Naive thymus-derived CD4-positive, alpha-beta T cell (primary cell): Measurements from ENCODE around the gene STOML3. TPM values are rescaled to one million over a fixed set of nuclear protein-coding genes. Genes with fewer than 3 reads are reported as not detected.

ENCODE experiments used
- polyA plus RNA-seq, 2 donors: library from polyadenylated mRNA; unstranded; fragments of 300-500 nt; fragmentation: Illumina TruSeq; gene quantifications; one replicate each; pipeline ENCODE4 v1.2.3, GENCODE V29; 2021
- total RNA-seq, 6 experiments: library from RNA in 5 of 6; stranded (reverse) in 5 of 6; gene quantifications; 1 replicate in 5 of 6; 2 replicates in 1 of 6; pipeline ENCODE4 v1.2.3 and lab custom pipeline; 2021 to 2026

STOML3 gene
- total and polyA plus RNA-seq, 7 experiments from 2014 or later, result not detected

Other genes with a start within 250 kb of the STOML3 start
- 10 to 100 TPM; 36.1 to 65.7 (median 47.3) TPM for gene PROSER1, start 47.3 kb upstream of the STOML3 start, total RNA-seq
- 10 to 100 TPM in 1 of 2 donors, 1 to 10 TPM in 1; 9.5 to 22.1 TPM for gene PROSER1, start 47.3 kb upstream of the STOML3 start, polyA plus RNA-seq
- gene NHLRC3, start 47.6 kb upstream of the STOML3 start, total RNA-seq, result 10 to 100 TPM; 13.0 to 30.6 (median 23.6) TPM
- 1 to 10 TPM; 3.4 to 4.8 TPM for gene NHLRC3, start 47.6 kb upstream of the STOML3 start, polyA plus RNA-seq